Skeletal muscle satellite cell (primary cell): ENCODE measurements around the gene CERT1.

Experiments
- H3K27me3 ChIP-seq: 2 replicates; pipeline ENCODE4 v1.7.0; 2013; ENCODE audit warnings: low read length; ENCODE audit not compliant: control insufficient read depth, insufficient read depth
- H3K36me3 ChIP-seq: 2 replicates; pipeline ENCODE4 v1.7.0; 2013; ENCODE audit warnings: mild to moderate bottlenecking, control low read depth, low read length; ENCODE audit not compliant: insufficient read depth
- H3K4me1 ChIP-seq: 2 replicates; pipeline ENCODE4 v1.7.0; 2013; ENCODE audit warnings: low read length; ENCODE audit not compliant: control insufficient read depth, insufficient read depth
- H3K4me2 ChIP-seq: 2 replicates; pipeline ENCODE4 v1.7.0; 2013; ENCODE audit warnings: mild to moderate bottlenecking, low read length
- H3K4me3 ChIP-seq: 2 replicates; pipeline ENCODE4 v1.7.0; 2013; ENCODE audit warnings: low read length
- H3K9ac ChIP-seq: 2 replicates; pipeline ENCODE4 v1.7.0; 2013; ENCODE audit warnings: mild to moderate bottlenecking, low read depth, low read length, moderate library complexity
- H3K9me3 ChIP-seq: replicated peaks from 2 replicates; pipeline ENCODE4 v1.7.0; 2013; ENCODE audit warnings: mild to moderate bottlenecking, control low read depth, low read length

CERT1 gene

GRCh38 chr5:75363726-75364495 is 147.5 kb downstream of the CERT1 start:
- Histone ChIP-seq H3K4me2 (no peak overlapping the region), H3K36me3 (peaks cover 52% of the 10 kb centered on the region), H3K9me3 (no peaks in the 10 kb centered on the region), H3K9ac (no peak overlapping the region), H3K4me1 (peaks cover 14% of the 10 kb centered on the region), H3K4me3 (no peak overlapping the region), H3K27me3 (no peaks in the 10 kb centered on the region)

- peaks cover 56% of the 10 kb centered on the region for H3K36me3 ChIP-seq
- no peak overlapping the region for H3K9ac ChIP-seq
- no peaks in the 10 kb centered on the region for H3K27me3 ChIP-seq
- no peak overlapping the region for H3K4me3 ChIP-seq
- no peak overlapping the region for H3K4me2 ChIP-seq
- H3K4me1 ChIP-seq = peaks cover 12% of the 10 kb centered on the region
- H3K9me3 ChIP-seq = no peaks in the 10 kb centered on the region
These were observed 148.3 kb downstream of the CERT1 start for GRCh38 chr5:75363111-75363510.

- Histone ChIP-seq H3K4me3 (no peak overlapping the region), H3K36me3 (peaks cover 60% of the 10 kb centered on the region)
These were observed 148.9 kb downstream of the CERT1 start for GRCh38 chr5:75362474-75362975.

DNA sequence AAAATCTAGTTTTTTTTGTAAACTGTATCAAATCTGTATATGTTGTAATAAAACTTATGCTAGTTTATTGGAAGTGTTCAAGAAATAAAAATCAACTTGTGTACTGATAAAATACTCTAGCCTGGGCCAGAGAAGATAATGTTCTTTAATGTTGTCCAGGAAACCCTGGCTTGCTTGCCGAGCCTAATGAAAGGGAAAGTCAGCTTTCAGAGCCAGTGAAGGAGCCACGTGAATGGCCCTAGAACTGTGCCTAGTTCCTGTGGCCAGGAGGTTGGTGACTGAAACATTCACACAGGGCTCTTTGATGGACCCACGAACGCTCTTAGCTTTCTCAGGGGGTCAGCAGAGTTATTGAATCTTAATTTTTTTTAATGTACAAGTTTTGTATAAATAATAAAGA is 150.1 kb downstream of the CERT1 start:
- peaks cover 11% of the 10 kb centered on the region for H3K4me1 ChIP-seq
- H3K9me3 ChIP-seq = no peaks in the 10 kb centered on the region
- H3K9ac ChIP-seq = no peak overlapping the region
- peaks cover 72% of the 10 kb centered on the region for H3K36me3 ChIP-seq
- no peak overlapping the region for H3K4me2 ChIP-seq
- no peaks in the 10 kb centered on the region for H3K27me3 ChIP-seq
- H3K4me3 ChIP-seq = no peak overlapping the region

More at GRCh38 chr5:75362474-75362975, 148.9 kb downstream of the CERT1 start:
- H3K9ac ChIP-seq = no peak overlapping the region
- peaks cover 15% of the 10 kb centered on the region for H3K4me1 ChIP-seq
- no peak overlapping the region for H3K4me2 ChIP-seq
- no peaks in the 10 kb centered on the region for H3K9me3 ChIP-seq
- no peaks in the 10 kb centered on the region for H3K27me3 ChIP-seq

- H3K27me3 ChIP-seq = no peaks in the 10 kb centered on the region
- H3K9me3 ChIP-seq = no peaks in the 10 kb centered on the region
- H3K4me2 ChIP-seq = no peak overlapping the region
- peaks cover 86% of the 10 kb centered on the region for H3K36me3 ChIP-seq
- peak overlapping the region; percentile 34 for H3K9ac ChIP-seq
- H3K4me1 ChIP-seq = peaks cover 14% of the 10 kb centered on the region
- no peak overlapping the region for H3K4me3 ChIP-seq
These were observed 153.3 kb downstream of the CERT1 start for GRCh38 chr5:75358117-75358516.

DNA sequence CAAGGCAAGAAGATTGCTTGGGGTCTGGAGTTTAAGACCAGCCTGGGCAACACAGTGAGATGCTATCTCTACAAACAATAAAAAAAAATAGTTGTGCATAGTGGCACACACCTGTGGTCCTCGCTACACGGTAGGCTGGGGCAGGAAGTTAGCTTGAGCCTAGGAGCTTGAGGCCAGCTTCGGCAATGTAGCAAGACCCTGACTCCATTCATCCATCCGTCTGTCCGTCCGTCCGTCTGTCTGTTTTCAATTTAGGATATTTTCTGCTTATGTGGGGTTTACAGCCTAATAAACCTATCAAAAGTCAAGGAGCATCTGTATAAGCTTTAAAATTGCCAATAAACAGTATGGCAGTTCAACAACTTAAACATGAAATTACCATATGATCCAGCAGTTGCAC is 154.7 kb downstream of the CERT1 start:
- H3K4me3 ChIP-seq = no peak overlapping the region
- H3K4me1 ChIP-seq = peaks cover 14% of the 10 kb centered on the region
- H3K9me3 ChIP-seq = no peaks in the 10 kb centered on the region
- no peak overlapping the region for H3K9ac ChIP-seq
- H3K4me2 ChIP-seq = no peak overlapping the region
- no peaks in the 10 kb centered on the region for H3K27me3 ChIP-seq
- H3K36me3 ChIP-seq = peaks cover 84% of the 10 kb centered on the region

- Histone ChIP-seq H3K27me3 (no peaks in the 10 kb centered on the region), H3K4me1 (peaks cover 14% of the 10 kb centered on the region), H3K4me2 (no peak overlapping the region), H3K9ac (no peak overlapping the region), H3K36me3 (peaks cover 86% of the 10 kb centered on the region), H3K9me3 (no peaks in the 10 kb centered on the region), H3K4me3 (no peak overlapping the region)
These were observed 156.2 kb downstream of the CERT1 start for GRCh38 chr5:75355236-75355635.

DNA sequence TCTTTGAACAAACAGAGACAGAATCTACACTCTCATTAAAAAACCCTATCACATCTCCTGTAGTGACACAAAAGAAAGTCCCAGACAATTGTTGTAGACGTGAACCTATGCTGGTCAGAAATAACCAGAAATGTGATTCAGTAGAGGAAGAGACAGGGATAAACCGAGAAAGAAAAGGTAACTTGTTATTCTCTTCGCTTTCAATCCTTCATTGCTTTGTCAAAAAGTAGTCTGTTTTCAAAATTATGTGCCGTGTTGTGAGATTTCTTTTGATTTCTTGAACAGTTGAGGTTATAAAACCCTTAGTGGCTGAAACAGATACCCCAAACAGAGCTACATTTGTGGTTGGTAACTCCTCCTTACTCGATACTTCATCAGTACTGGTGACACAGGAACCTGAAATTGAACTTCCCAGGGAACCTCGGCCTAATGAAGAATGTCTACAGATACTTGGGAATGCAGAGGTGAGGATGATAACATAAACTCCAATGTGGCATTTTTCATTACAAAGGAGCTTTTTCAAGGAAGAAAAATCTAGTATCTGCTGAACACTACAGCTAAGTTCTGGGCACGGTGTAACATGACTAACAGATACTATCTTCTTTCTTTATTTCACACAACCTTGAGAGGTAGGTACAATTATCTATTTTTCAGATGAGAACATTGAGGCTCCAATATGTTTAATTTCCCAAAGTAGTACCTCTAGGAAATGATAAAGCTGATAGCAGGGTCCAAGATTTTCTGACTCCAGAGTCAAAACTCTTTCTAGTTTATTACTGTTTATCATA is 160.1 kb downstream of the CERT1 start:
- Histone ChIP-seq H3K36me3 (peaks cover 78% of the 10 kb centered on the region), H3K9ac (no peak overlapping the region), H3K4me3 (no peak overlapping the region), H3K4me1 (peaks cover 22% of the 10 kb centered on the region), H3K4me2 (no peak overlapping the region), H3K9me3 (no peaks in the 10 kb centered on the region), H3K27me3 (no peaks in the 10 kb centered on the region)

DNA sequence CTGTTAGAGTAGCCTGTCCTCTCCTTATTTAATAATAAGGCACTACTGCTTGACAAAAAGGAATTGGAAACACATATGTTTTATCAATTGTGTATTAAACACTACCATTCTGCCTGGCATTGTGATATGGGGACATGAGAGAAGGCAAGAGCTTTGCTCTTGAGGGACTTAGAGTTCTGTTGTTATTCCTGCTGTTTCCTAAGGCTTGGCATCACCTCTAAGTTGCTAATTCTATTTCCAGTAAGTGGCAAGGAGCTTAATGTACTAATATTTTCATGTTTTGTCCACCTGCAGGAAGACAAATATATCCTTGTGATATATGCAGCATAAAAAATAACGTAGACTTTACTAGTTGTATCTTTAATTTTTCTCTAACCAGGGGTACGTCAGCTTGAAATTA is 161.8 kb downstream of the CERT1 start:
- no peaks in the 10 kb centered on the region for H3K9me3 ChIP-seq
- no peak overlapping the region for H3K4me2 ChIP-seq
- H3K36me3 ChIP-seq = peaks cover 75% of the 10 kb centered on the region

GRCh38 chr5:75348241-75348640 is 163.2 kb downstream of the CERT1 start:
- Histone ChIP-seq H3K9me3 (no peaks in the 10 kb centered on the region), H3K27me3 (no peaks in the 10 kb centered on the region), H3K9ac (peak overlapping the region; percentile 24), H3K36me3 (peaks cover 69% of the 10 kb centered on the region), H3K4me3 (no peak overlapping the region), H3K4me2 (peak overlapping the region; percentile 27), H3K4me1 (peaks cover 19% of the 10 kb centered on the region)

More for the DNA sequence above, 161.8 kb downstream of the CERT1 start:
- peaks cover 19% of the 10 kb centered on the region for H3K4me1 ChIP-seq
- H3K27me3 ChIP-seq = no peaks in the 10 kb centered on the region
- H3K4me3 ChIP-seq = no peak overlapping the region
- no peak overlapping the region for H3K9ac ChIP-seq

GRCh38 chr5:75342836-75343235 is 168.6 kb downstream of the CERT1 start:
- no peak overlapping the region for H3K4me3 ChIP-seq
- peaks cover 29% of the 10 kb centered on the region for H3K36me3 ChIP-seq
- H3K9ac ChIP-seq = no peak overlapping the region
- peaks cover 47% of the 10 kb centered on the region for H3K4me1 ChIP-seq
- no peak overlapping the region for H3K4me2 ChIP-seq
- no peaks in the 10 kb centered on the region for H3K9me3 ChIP-seq
- no peaks in the 10 kb centered on the region for H3K27me3 ChIP-seq
